D721Med (cell line): Measurements from ENCODE around the gene TLR2.

Experiments used
- DNase-seq: peaks from one replicate; pipeline ENCODE4 v3.0.0; 2011; ENCODE audit warnings: low spot score; ENCODE audit not compliant: insufficient read length
- FAIRE-seq: peaks from 2 replicates; lab custom pipeline; 2011; peaks lifted over from hg19 to GRCh38; lab: Jason Lieb, UNC
- TF ChIP-seq, protein P1 (sequence below): IDR thresholded peaks from 2 replicates; pipeline ENCODE4 v1.5.1; 2012; ENCODE audit warnings: mild to moderate bottlenecking, control low read depth; ENCODE audit not compliant: insufficient read depth; ENCODE audit errors: missing control alignments

Gene TLR2, protein sequence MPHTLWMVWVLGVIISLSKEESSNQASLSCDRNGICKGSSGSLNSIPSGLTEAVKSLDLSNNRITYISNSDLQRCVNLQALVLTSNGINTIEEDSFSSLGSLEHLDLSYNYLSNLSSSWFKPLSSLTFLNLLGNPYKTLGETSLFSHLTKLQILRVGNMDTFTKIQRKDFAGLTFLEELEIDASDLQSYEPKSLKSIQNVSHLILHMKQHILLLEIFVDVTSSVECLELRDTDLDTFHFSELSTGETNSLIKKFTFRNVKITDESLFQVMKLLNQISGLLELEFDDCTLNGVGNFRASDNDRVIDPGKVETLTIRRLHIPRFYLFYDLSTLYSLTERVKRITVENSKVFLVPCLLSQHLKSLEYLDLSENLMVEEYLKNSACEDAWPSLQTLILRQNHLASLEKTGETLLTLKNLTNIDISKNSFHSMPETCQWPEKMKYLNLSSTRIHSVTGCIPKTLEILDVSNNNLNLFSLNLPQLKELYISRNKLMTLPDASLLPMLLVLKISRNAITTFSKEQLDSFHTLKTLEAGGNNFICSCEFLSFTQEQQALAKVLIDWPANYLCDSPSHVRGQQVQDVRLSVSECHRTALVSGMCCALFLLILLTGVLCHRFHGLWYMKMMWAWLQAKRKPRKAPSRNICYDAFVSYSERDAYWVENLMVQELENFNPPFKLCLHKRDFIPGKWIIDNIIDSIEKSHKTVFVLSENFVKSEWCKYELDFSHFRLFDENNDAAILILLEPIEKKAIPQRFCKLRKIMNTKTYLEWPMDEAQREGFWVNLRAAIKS

DNA sequence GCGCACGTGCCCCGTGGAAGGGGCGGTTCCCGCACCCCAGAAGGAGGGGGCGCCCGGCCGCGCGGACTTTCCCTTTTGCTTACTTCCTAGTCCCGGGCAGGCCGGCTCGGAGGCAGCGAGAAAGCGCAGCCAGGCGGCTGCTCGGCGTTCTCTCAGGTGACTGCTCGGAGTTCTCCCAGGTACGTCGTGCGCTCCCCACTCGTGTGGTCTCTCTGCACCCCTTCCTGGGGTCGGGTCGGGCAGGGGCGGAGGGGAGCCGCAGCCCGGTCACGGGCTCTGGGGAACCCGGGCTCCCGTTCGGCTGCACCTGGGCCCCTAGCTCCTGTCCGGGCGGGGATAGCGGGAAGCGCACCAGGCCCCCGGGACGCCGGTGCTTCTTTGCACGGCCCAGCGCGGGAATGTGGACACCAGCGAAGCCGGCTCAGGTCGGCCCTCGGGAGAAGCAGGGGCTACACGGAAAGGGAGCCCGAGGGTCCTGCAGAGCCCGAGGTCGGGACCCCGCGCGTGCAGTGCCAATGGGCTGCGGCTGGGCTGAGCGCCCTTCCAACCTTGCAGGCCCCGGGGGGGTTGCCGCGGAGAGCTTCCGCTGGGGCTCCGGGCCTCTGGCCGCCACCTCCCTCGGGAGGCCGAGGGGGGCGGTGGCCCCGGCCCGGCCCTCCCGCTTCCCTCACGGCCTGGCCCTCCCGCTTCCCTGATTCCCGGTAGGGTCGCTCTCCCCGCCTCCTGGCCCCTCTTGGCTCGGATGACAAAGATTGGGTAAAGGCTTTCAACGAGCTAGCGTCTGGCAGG, at the start of gene TLR2:
Gene TLR2 (plus strand): TSS at position 99 of the 789 bp plus-strand sequence. CDS start 18,628 bp downstream, outside the sequence.
- DNase-seq = no peak
- FAIRE-seq = no peak
- TF ChIP-seq, protein P1, sequence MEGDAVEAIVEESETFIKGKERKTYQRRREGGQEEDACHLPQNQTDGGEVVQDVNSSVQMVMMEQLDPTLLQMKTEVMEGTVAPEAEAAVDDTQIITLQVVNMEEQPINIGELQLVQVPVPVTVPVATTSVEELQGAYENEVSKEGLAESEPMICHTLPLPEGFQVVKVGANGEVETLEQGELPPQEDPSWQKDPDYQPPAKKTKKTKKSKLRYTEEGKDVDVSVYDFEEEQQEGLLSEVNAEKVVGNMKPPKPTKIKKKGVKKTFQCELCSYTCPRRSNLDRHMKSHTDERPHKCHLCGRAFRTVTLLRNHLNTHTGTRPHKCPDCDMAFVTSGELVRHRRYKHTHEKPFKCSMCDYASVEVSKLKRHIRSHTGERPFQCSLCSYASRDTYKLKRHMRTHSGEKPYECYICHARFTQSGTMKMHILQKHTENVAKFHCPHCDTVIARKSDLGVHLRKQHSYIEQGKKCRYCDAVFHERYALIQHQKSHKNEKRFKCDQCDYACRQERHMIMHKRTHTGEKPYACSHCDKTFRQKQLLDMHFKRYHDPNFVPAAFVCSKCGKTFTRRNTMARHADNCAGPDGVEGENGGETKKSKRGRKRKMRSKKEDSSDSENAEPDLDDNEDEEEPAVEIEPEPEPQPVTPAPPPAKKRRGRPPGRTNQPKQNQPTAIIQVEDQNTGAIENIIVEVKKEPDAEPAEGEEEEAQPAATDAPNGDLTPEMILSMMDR = no peak

DNA sequence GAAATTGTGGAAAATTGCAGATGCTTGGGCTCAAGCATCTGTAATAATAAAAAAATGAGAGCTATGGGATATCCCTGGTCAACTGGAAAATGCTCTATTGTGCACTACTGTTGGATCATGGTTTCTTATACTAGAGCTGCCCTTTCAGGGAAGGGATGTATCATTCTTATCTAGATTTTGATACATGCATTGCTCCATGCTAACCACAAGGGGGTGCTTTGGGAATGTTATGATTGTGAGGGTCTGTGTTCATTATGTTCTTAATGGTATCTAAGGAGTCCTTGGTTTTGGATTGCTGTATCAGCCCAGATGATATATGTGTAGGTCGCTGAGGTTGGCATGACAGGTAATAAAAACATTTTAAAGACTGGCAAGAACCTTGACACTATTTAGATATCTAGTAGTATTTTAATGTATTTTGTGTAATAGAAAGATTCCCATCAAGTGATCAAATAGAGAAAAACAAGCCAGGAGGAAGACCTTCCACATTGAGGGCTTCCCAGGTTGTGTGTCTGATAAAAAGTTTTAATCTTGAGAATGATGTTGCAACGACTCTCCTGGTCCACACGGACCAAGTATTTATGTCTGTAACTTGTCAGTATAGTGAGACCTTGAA, 49.2 kb upstream of the TLR2 start:
- FAIRE-seq (peak; percentile 68), DNase-seq (no peak)
- TF ChIP-seq, protein P1 = peak; percentile 49

DNA sequence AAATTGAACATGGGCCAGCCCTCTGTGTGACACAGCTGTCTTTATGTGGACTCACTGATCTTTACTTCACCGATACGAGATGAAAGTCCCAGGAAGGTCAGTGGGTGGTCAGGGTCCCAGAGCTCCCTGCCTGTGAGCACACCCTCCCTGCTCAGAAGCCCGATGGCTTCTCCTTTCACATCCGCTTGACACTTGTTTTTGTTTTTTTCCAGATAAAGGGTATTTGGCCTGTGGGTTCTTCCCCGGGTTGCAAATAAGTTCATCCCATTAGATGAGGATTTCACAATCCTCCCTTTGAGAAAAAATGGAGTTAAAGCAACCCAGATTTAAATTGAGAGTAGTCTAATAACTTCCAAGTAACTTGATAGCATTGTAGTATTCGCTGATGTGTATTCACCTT, 48.2 kb upstream of the TLR2 start:
- DNase-seq = no peak
- TF ChIP-seq, protein P1 = no peak
- FAIRE-seq = no peak

DNA sequence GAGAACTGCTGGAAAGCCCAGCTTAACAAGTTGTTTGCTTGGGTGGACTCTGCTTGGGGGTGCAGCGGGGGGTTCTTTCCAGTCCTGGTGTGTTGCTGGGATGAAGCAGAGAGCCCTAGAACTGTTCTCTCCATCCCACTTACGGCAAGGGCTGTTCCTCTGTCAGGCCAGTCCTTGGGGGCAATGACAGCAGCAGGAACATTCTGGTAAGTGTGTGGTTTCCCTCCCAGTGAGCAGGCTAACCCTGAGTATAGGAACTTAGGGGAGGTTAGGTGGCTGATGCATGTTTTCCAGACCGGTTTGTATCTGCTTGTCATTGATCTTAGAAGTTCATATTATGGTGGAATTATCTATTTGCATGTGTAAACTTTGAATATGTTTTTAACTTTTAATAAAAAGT, 46.9 kb upstream of the TLR2 start:
- DNase-seq (no peak), FAIRE-seq (no peak)
- TF ChIP-seq, protein P1 = no peak

DNA sequence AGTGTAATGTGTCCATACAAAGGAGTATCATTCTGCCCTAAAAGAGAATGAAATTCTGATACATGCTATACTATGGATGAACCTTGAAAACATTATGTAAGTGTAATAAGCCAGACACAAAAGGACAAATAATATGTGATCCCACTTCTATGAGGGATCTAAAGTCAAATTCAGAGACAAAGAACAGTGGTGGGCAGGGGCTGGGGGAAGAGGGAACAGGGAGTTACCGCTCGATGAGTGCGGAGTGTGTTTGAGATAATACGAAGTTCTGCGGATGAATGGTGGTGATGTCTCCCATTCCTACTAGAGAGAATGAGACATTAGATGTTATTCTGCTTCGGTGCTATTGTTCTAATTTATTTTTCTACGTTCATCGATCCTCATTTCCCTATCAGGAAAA, 46.1 kb upstream of the TLR2 start:
- FAIRE-seq (no peak), DNase-seq (no peak)
- TF ChIP-seq, protein P1 = no peak

DNA sequence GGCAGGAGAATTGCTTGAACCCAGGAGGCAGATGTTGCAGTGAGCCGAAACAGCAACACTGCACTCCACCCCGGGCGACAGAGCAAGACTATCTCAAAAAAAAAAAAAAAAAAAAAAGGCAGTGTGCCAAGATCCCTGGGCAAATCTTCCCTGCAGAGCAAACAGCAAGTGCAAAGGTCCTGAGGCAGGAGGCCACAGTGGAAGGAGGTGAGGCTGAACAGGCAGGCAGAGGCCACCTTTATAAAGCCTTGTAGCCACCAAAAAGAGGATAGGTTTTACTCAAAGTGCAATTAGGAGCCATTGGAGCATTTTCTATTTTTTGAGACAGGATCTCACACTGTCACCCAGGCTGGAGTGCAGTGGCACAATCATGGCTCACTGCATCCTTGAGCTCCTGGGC, 45.1 kb upstream of the TLR2 start:
- no peak for FAIRE-seq
- TF ChIP-seq, protein P1 = no peak
- DNase-seq = no peak
